Right lobe of liver (tissue), 6 donors: Measurements from ENCODE around the gene TRAF3. TPM values are rescaled to one million over a fixed set of nuclear protein-coding genes. Genes with fewer than 3 reads are reported as not detected.

Source experiments
- ATAC-seq, 4 donors: fragments of 200-7000 bp; cut with Tn5 transposase; one replicate each; pipeline ENCODE4 v1.9.1; 2020; ENCODE audit warnings: mild to moderate bottlenecking in 4 of 4, moderate library complexity in 4 of 4
- DNase-seq, 3 donors: peaks; one replicate each; pipeline ENCODE4 v3.0.0-alpha.2; 2020
- H3K27ac ChIP-seq, 3 donors: fragments of 200-600 bp; one replicate each; pipeline ENCODE4 v1.8.0; 2022
- H3K27me3 ChIP-seq, 2 donors: fragments of 200-600 bp; one replicate each; pipeline ENCODE4 v1.8.0; 2022
- H3K36me3 ChIP-seq, 4 donors: fragments of 200-600 bp; sonication (generic) in 1 of 4; one replicate each; pipeline versions ENCODE4 v1.5.1 to v1.8.0; 2017 to 2022; ENCODE audit warnings: control low read depth in 1 of 4
- H3K4me1 ChIP-seq, 4 donors: fragments of 200-600 bp; sonication (generic) in 1 of 4; one replicate each; pipeline versions ENCODE4 v1.5.1 to v1.8.0; 2017 to 2022; ENCODE audit warnings: control low read depth in 1 of 4
- H3K4me3 ChIP-seq, 3 donors: fragments of 200-600 bp; one replicate each; pipeline ENCODE4 v1.8.0; 2022
- H3K9me3 ChIP-seq, 4 donors: fragments of 200-600 bp; sonication (generic) in 1 of 4; one replicate each; pipeline versions ENCODE4 v1.5.1 to v1.8.0; 2017 to 2022; ENCODE audit warnings: control low read depth in 1 of 4
- POLR2A ChIP-seq: fragments of 450-650 bp; IDR thresholded peaks from one replicate; pipeline ENCODE4 v1.6.1; 2017; ENCODE audit warnings: antibody characterized with exemption, mild to moderate bottlenecking
- WGBS: methylation state at CpG from one replicate; pipeline ENCODE4 v1.1.6; 2018; ENCODE audit warnings: low coverage, low lambda C conversion rate; ENCODE audit not compliant: insufficient coverage; ENCODE audit errors: missing lambda C conversion rate; 5-methylcytosine and 5-hydroxymethylcytosine counted together
- intact Hi-C, 2 donors: fragments of 100-400 bp; cut with DNase I; formaldehyde crosslinking; loops; one replicate each; pipeline versions ENCODE4 v1.11.2 to v1.14.1; 2022
- total RNA-seq, 6 experiments: library from RNA; depleted of rRNA in 2 of 6; stranded (reverse); fragments of >200 nt in 2 of 6; fragmentation: NEBNext Ultra II Directional in 3 of 6; extraction: Animal tissue kit (Norgen Biotek cat#: 25700) in 3 of 6; gene quantifications; one replicate each; pipeline versions ENCODE4 v1.1.0 to v1.2.4, GENCODE V29; 2016 to 2023
- TF ChIP-seq, protein P1 (sequence below), 4 donors: fragments of 200-600 bp in 3 of 4; fragments of 450-650 bp in 1 of 4; IDR thresholded peaks; one replicate each; pipeline versions ENCODE4 v1.5.1 to v1.8.0; 2016 to 2022; ENCODE audit warnings: antibody characterized with exemption in 4 of 4, mild to moderate bottlenecking in 2 of 4
- donor health status: DM: no; HTN: yes; CAD: no.
- donor health status: DM: no; HTN: no; CAD: no.
- donor health status: DM: no; HTN: no; CAD: no.
- donor health status: DM: no; HTN: yes; CAD: no.
- donor health status: DM: no; HTN: yes; CAD: no.

TRAF3 gene
- total RNA-seq, 6 experiments from 2014 or later: 5.6 to 10.5 (median 8.3) TPM

DNA sequence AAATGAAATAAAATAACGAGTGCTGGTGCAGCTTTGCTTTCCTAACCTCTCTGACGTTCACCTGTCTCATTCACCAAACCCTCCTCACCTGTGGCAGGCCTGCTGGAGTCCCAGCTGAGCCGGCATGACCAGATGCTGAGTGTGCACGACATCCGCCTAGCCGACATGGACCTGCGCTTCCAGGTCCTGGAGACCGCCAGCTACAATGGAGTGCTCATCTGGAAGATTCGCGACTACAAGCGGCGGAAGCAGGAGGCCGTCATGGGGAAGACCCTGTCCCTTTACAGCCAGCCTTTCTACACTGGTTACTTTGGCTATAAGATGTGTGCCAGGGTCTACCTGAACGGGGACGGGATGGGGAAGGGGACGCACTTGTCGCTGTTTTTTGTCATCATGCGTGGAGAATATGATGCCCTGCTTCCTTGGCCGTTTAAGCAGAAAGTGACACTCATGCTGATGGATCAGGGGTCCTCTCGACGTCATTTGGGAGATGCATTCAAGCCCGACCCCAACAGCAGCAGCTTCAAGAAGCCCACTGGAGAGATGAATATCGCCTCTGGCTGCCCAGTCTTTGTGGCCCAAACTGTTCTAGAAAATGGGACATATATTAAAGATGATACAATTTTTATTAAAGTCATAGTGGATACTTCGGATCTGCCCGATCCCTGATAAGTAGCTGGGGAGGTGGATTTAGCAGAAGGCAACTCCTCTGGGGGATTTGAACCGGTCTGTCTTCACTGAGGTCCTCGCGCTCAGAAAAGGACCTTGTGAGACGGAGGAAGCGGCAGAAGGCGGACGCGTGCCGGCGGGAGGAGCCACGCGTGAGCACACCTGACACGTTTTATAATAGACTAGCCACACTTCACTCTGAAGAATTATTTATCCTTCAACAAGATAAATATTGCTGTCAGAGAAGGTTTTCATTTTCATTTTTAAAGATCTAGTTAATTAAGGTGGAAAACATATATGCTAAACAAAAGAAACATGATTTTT, 128.2 kb downstream of the TRAF3 start:
- DNase-seq (no peak), ATAC-seq (no peak)
- intact Hi-C loops: no loop called here
- Histone ChIP-seq H3K27me3 (no peaks in the 10 kb centered on the region), H3K4me3 (no peak overlapping the region), H3K27ac (no peak overlapping the region), H3K36me3 (peaks cover 0 to 9% (median 4%) of the 10 kb centered on the region in 4 donors), H3K9me3 (no peaks in the 10 kb centered on the region), H3K4me1 (no peaks in the 10 kb centered on the region)
- 95% methylated on average over 29 of the region's 38 CpGs for WGBS
- no peak for TF ChIP-seq POLR2A
- TF ChIP-seq, protein P1, sequence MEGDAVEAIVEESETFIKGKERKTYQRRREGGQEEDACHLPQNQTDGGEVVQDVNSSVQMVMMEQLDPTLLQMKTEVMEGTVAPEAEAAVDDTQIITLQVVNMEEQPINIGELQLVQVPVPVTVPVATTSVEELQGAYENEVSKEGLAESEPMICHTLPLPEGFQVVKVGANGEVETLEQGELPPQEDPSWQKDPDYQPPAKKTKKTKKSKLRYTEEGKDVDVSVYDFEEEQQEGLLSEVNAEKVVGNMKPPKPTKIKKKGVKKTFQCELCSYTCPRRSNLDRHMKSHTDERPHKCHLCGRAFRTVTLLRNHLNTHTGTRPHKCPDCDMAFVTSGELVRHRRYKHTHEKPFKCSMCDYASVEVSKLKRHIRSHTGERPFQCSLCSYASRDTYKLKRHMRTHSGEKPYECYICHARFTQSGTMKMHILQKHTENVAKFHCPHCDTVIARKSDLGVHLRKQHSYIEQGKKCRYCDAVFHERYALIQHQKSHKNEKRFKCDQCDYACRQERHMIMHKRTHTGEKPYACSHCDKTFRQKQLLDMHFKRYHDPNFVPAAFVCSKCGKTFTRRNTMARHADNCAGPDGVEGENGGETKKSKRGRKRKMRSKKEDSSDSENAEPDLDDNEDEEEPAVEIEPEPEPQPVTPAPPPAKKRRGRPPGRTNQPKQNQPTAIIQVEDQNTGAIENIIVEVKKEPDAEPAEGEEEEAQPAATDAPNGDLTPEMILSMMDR (IDR thresholded peaks at IDR 0.05): no peak

DNA sequence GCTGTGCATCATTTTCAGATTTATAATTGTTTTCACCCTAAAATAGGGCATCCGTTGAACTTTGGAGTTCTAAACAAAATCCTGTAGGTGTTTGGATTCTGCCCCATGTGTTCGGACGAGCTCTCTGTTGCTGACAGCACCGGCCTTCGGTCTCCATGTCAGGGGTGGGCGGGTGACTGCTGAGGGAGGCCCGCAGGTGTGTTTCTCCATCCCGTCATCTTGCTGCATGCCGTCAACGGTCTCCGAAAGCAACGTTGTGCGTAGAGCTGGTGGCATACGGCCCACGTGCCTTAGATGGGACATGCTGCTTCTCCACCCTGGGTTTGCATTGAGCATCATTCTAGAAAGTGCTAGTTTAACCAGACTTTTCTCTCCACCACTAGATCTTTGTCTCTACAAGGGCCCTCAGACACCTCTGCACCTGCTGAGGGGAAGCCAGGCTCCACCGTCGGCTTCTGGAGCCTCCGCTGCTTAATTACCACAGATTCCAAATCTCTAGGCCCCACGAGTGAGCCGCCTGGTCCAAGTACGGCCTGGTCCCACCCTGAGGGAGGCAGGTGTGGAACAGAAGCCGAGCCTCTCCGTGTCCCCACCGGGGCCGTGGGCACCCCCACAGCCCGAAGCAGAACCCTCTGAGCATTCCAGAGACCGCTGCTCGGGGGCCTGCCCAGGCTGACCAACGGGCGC, 129.5 kb downstream of the TRAF3 start:
- WGBS: 98% methylated on average over 21 of the region's 30 CpGs
- Histone ChIP-seq H3K4me3 (no peak overlapping the region), H3K4me1 (no peaks in the 10 kb centered on the region), H3K36me3 (peaks cover 0 to 9% (median 4%) of the 10 kb centered on the region in 4 donors), H3K27me3 (no peaks in the 10 kb centered on the region), H3K9me3 (no peaks in the 10 kb centered on the region), H3K27ac (no peak overlapping the region)
- intact Hi-C loops: no loop called here
- DNase-seq (no peak), ATAC-seq (no peak)
- TF ChIP-seq POLR2A: no peak
- TF ChIP-seq, protein P1 (IDR thresholded peaks at IDR 0.05): no peak

DNA sequence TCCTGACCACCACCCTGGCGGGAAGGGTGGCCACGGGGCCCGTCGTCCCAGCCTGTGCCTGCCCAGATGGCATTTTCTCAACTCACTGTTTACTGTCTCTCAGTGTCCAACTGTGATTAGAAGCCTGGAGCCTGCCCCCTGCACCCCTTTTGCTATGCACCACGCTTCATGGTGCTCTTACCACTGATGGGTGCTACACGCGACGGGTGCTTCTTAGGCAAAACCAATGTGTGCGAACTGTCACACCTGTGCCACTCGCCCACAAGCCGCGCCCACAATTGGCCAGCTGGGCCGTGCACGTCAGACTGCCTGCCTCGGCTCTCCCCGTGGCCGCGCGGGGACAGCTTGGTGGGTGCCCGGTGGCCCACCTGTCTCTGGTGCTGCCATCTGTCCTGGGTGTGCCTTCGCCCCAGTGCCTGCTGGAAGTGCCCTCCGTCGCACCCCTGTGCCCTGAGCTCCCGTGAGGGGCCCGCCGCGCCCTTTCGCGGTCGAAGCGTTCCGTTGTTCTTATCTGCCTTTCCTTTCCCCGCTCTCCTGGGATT, 130.1 kb downstream of the TRAF3 start:
- intact Hi-C loops: no loop called here
- no peak overlapping the region for H3K27ac ChIP-seq
- ATAC-seq (no peak), DNase-seq (no peak)
- no peak overlapping the region for H3K4me3 ChIP-seq
- no peaks in the 10 kb centered on the region for H3K9me3 ChIP-seq
- no peaks in the 10 kb centered on the region for H3K27me3 ChIP-seq
- H3K4me1 ChIP-seq: no peaks in the 10 kb centered on the region
- WGBS: 93% methylated on average over 10 of the region's 33 CpGs
- peaks cover 0 to 9% (median 4%) of the 10 kb centered on the region in 4 donors for H3K36me3 ChIP-seq
- TF ChIP-seq, protein P1 (IDR thresholded peaks at IDR 0.05): no peak
- no peak for TF ChIP-seq POLR2A

DNA sequence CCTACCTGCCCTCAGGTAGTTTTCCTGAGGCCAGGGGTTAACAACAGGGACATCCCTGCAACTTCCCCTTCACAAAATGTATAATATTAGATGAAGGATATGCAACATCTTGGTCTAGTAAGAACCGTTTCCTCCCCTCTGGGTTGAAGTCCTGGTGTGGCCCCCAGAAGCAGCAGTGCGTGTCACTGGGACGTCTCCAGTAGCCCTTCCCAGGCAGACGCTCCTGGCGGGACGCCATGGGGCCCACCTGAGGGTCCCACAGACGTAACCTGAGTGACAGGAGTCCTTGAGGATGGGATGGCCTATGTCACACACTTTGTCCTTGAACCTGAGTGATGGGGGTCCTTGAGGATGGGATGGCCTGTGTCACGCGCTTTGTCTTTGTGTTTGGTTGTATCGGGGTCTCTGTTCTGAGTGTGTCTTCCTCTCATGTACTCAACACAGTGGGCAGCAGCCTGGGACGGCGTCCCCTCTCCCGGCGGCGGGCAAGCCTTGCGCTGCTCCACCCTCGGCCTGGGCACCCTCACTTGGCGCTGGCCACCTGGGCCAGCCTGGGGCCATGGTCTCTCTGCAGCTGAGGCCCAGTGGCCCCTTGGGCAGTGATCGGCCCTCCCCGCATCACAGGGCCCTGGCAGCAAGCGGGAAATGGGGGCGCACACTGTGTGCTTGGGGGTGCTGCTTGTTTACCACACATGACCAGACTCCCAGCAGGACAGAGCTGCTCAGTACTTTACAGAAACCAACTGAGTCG, 130.9 kb downstream of the TRAF3 start:
- Histone ChIP-seq H3K27me3 (no peaks in the 10 kb centered on the region), H3K27ac (no peak overlapping the region), H3K4me1 (no peaks in the 10 kb centered on the region), H3K9me3 (no peaks in the 10 kb centered on the region), H3K4me3 (no peak overlapping the region), H3K36me3 (peaks cover 0 to 9% (median 4%) of the 10 kb centered on the region in 4 donors)
- DNase-seq: no peak
- intact Hi-C loops: no loop called here
- 88% methylated on average over 4 of the region's 23 CpGs for WGBS
- no peak for ATAC-seq
- TF ChIP-seq POLR2A: no peak
- TF ChIP-seq, protein P1 (IDR thresholded peaks at IDR 0.05): no peak
